ENCODE results near the gene RUVBL2.
"Not testable (repeated sequence)": the region's sequence is repeated elsewhere in the genome, so short reads cannot be mapped to it uniquely, and the experiment has no call there.

The RUVBL2 gene

DNA sequence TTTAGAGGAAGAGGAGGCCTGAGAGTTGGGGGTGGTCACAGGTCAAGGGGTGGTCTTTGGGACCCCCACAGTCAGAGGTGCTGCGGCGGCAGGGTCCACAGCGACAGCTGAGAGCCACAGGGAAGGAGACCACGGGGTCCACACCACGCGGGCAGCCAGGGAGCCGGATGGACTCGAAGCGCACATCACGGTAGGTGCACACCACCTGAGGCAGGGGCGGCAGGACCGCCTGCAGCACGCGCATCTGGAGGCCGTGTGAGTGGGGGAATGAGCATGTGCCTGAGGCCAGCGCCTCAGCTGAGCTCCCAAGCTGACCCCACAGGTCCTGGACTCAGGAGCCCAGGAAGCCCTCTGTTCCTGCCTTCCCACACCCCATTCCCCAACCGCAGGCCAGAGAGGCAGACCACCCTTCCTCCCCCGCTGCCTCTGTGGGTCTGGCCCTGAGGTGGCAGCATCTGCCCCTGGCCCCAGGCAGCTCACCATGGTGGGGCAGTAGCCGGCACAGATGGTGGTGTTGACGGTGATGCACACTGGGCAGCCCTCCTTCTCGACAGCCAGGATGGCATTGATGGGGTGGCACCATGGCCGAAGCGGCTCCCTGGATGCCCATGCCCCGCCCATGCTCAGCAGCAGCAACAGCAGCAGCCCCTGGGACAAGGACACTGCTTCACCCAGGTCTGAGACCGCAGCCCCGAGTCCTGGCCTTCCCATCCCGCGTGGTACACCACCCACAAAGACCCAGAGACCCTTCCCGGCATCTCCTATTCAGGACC lies 22.6 kb downstream of the RUVBL2 start:
- DNase-seq, result no peak
- Histone ChIP-seq H3K4me1 (ENCODE audit: control insufficient read depth, low read depth, low read length) (no peaks in the 10 kb centered on the region), H3K4me3 (ENCODE audit: low read length) (no peak overlapping the region), H3K56ac (ENCODE audit: low read length) (no peak overlapping the region), H3K27me3 (ENCODE audit: insufficient read depth, low read length, poor library complexity) (no peaks in the 10 kb centered on the region), H2AK5ac (ENCODE audit: low read length) (no peak overlapping the region), H3K36me3 (ENCODE audit: control insufficient read depth, insufficient read depth, low read length) (peaks cover 2% of the 10 kb centered on the region), H2BK15ac (replicated peaks; ENCODE audit: low read depth) (no peak overlapping the region), H3K79me2 (ENCODE audit: control insufficient read depth, insufficient read depth, low read length) (no peaks in the 10 kb centered on the region), H4K5ac (ENCODE audit: low read length) (no peak overlapping the region), H3K4ac (ENCODE audit: low read depth, low read length) (no peak overlapping the region), H3K18ac (ENCODE audit: low read length) (no peak overlapping the region), H3K4me2 (ENCODE audit: low read length) (no peak overlapping the region), H2BK5ac (ENCODE audit: low read length) (no peak overlapping the region), H2BK120ac (ENCODE audit: low read depth, low read length) (no peak overlapping the region), H3K9ac (ENCODE audit: low read length) (no peak overlapping the region), H3K27ac (ENCODE audit: low read depth, low read length) (no peak overlapping the region), H3K23ac (ENCODE audit: low read length) (no peak overlapping the region), H4K8ac (ENCODE audit: low read depth, low read length) (no peak overlapping the region), H3K79me1 (ENCODE audit: low read length) (no peaks in the 10 kb centered on the region)
- no CpG with 5 or more reads among the region's 29 CpGs for WGBS (ENCODE audit: extremely low coverage, insufficient coverage, low lambda C conversion rate)

DNA sequence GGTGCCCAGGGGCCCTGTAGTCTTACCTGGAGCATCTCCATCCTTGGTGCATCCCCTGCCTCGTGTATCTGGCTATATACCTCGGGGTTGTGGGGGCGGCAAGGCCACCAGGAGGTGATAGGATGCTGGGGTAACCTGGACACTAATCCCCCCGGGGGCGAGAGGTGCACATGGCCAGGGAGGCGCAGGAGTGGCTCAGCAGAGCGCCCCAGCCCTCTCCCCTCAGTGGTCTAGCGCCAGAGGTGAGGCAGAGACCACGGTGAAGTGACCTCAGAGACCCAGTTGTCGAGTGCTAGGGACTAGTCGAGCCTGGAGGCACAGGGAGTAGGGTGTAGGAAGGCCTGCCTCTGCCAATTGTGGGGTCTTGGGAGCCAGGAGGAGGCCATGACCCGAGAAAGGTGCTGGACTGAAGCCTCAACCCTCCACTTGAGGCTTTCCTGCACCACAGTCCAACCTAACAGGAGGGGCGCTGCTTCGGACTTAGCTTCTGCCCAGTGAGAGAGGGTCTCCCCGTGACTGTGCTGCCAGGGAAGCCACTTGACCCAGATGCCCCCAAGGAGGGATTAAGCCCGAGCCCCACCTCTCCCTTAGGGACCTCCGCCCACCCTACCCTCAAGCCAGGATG lies 23.5 kb downstream of the RUVBL2 start, which contains the start of gene LHB:
LHB (minus strand) TSS at position 51 of the 625 bp plus-strand sequence; CDS start at position 41, 10 bp downstream.
- no peak within 1 kb of the TSS for H4K5ac ChIP-seq (ENCODE audit: low read length)
- H2BK5ac ChIP-seq (ENCODE audit: low read length), result no peak within 1 kb of the TSS
- no peak within 1 kb of the TSS for H3K23ac ChIP-seq (ENCODE audit: low read length)
- no peaks in the 10 kb centered on the region for H3K79me2 ChIP-seq (ENCODE audit: control insufficient read depth, insufficient read depth, low read length)
- no CpG with 5 or more reads among the region's 17 CpGs for WGBS (ENCODE audit: extremely low coverage, insufficient coverage, low lambda C conversion rate)
- H3K79me1 ChIP-seq (ENCODE audit: low read length), result no peaks in the 10 kb centered on the region
- no peak within 1 kb of the TSS for H2BK15ac ChIP-seq (replicated peaks; ENCODE audit: low read depth)
- no peaks in the 10 kb centered on the region for H3K4me1 ChIP-seq (ENCODE audit: control insufficient read depth, low read depth, low read length)
- H3K27me3 ChIP-seq (ENCODE audit: insufficient read depth, low read length, poor library complexity), result no peaks in the 10 kb centered on the region
- peak within 1 kb of the TSS; percentile 58 for H3K56ac ChIP-seq (ENCODE audit: low read length)
- H3K27ac ChIP-seq (ENCODE audit: low read depth, low read length), result no peak within 1 kb of the TSS
- H3K36me3 ChIP-seq (ENCODE audit: control insufficient read depth, insufficient read depth, low read length), result no peaks in the 10 kb centered on the region
- no peak within 1 kb of the TSS for H2BK120ac ChIP-seq (ENCODE audit: low read depth, low read length)
- peak within 1 kb of the TSS; percentile 44 for H3K4me2 ChIP-seq (ENCODE audit: low read length)
- H4K8ac ChIP-seq (ENCODE audit: low read depth, low read length), result no peak within 1 kb of the TSS
- no peak for DNase-seq
- no peak within 1 kb of the TSS for H3K18ac ChIP-seq (ENCODE audit: low read length)
- H3K4me3 ChIP-seq (ENCODE audit: low read length), result no peak within 1 kb of the TSS
- H2AK5ac ChIP-seq (ENCODE audit: low read length), result no peak within 1 kb of the TSS
- no peak within 1 kb of the TSS for H3K4ac ChIP-seq (ENCODE audit: low read depth, low read length)
- H3K9ac ChIP-seq (ENCODE audit: low read length), result peak within 1 kb of the TSS; percentile 57

DNA sequence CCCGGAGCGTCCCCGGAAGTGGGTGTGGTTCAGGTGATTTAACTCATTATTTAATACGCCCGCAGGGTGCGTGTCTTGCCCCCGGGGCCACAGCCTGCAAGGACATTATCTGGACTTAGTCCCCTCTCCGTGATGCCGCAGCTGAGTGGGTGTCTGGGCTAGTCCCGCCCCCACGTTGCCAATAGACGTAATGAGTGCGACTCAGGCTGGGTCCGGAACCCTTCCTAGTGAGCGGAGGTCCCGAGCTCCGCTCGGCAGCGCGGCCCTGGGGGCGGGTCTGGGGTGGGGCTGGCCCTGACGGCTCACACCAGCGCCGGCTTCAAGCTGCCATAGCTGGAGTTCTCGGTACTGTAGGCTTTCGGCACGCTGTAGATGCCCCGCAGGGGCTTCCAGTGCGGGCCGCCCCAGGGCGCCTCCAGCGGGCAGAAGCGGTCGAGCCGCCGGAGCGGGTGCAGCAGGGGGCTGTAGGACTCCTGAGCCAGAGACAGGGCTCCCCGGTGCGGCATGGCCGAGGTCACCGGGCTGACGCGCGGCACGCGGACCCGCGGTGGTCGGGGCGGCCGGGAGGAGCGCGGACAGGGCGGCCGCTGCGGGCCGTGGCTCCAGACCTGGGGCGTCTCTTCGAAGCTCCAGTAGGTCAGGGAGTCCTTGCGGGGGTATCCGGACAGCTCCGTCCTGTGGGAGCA lies 24.1 kb downstream of the RUVBL2 start:
- Histone ChIP-seq H3K27me3 (ENCODE audit: insufficient read depth, low read length, poor library complexity) (no peaks in the 10 kb centered on the region), H3K27ac (ENCODE audit: low read depth, low read length) (no peak overlapping the region), H3K79me2 (ENCODE audit: control insufficient read depth, insufficient read depth, low read length) (no peaks in the 10 kb centered on the region), H3K56ac (ENCODE audit: low read length) (peak overlapping the region; percentile 58), H3K4ac (ENCODE audit: low read depth, low read length) (no peak overlapping the region), H2AK5ac (ENCODE audit: low read length) (no peak overlapping the region), H4K5ac (ENCODE audit: low read length) (no peak overlapping the region), H3K4me1 (ENCODE audit: control insufficient read depth, low read depth, low read length) (no peaks in the 10 kb centered on the region), H3K4me2 (ENCODE audit: low read length) (peak overlapping the region; percentile 44), H4K8ac (ENCODE audit: low read depth, low read length) (no peak overlapping the region), H3K79me1 (ENCODE audit: low read length) (no peaks in the 10 kb centered on the region), H3K23ac (ENCODE audit: low read length) (no peak overlapping the region), H2BK5ac (ENCODE audit: low read length) (no peak overlapping the region), H3K4me3 (ENCODE audit: low read length) (no peak overlapping the region), H3K36me3 (ENCODE audit: control insufficient read depth, insufficient read depth, low read length) (no peaks in the 10 kb centered on the region), H3K9ac (ENCODE audit: low read length) (peak overlapping the region; percentile 57), H2BK15ac (replicated peaks; ENCODE audit: low read depth) (no peak overlapping the region), H2BK120ac (ENCODE audit: low read depth, low read length) (no peak overlapping the region), H3K18ac (ENCODE audit: low read length) (no peak overlapping the region)
- peak; percentile 73 for DNase-seq
- no CpG with 5 or more reads among the region's 62 CpGs for WGBS (ENCODE audit: extremely low coverage, insufficient coverage, low lambda C conversion rate)

DNA sequence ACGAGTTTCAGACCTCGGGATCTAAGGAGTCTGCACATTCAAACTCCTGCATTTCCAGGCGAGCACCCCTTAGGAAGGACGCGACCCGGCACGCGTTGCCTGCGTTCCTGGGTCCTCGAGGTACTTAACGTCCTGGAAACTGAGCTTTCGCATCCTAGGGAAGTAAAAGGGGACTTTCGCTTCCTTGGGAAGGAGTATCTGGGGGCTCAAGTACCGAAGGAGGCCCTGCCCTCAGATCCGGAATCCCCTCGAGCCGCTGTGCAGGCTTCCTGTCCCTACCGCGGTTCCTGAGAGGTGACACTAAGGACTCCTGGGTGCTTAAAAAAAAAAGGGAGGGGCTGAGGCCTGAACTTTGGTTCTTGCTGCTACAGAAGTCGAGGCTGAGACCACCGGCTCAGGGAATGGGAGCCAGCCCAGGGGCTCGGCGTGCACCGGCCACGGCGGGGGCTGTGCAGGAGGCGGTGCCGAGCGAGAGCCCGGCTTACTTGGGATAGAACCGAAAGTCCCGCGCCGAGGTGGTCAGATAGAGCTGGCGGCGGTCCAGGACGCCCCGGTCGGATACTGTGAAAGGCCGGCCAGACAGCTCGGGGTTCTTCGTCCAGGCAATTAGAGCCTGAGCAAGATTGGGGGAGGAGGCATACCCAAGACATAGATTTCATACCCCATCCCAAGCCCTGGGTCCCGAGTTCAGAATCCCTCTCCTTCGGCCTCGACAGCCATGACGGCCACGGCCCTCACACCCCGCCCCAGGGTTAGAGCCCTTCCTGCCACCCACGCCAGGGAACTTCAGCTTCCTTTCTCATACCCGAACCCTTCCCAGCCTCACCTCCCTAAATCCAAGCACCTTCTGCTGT lies 24.9 kb downstream of the RUVBL2 start:
- H3K23ac ChIP-seq (ENCODE audit: low read length); H4K5ac ChIP-seq (ENCODE audit: low read length); H3K36me3 ChIP-seq (ENCODE audit: control insufficient read depth, insufficient read depth, low read length); H3K4ac ChIP-seq (ENCODE audit: low read depth, low read length); H3K79me1 ChIP-seq (ENCODE audit: low read length); H4K8ac ChIP-seq (ENCODE audit: low read depth, low read length); H2AK5ac ChIP-seq (ENCODE audit: low read length); DNase-seq; H3K4me1 ChIP-seq (ENCODE audit: control insufficient read depth, low read depth, low read length); H3K27me3 ChIP-seq (ENCODE audit: insufficient read depth, low read length, poor library complexity); H3K18ac ChIP-seq (ENCODE audit: low read length); H2BK15ac ChIP-seq (replicated peaks; ENCODE audit: low read depth); H2BK5ac ChIP-seq (ENCODE audit: low read length); H3K27ac ChIP-seq (ENCODE audit: low read depth, low read length); H2BK120ac ChIP-seq (ENCODE audit: low read depth, low read length); H3K4me3 ChIP-seq (ENCODE audit: low read length); H3K4me2 ChIP-seq (ENCODE audit: low read length); H3K79me2 ChIP-seq (ENCODE audit: control insufficient read depth, insufficient read depth, low read length): not testable (repeated sequence)
- peak overlapping the region; percentile 60 for H3K56ac ChIP-seq (ENCODE audit: low read length)
- no CpG with 5 or more reads among the region's 50 CpGs for WGBS (ENCODE audit: extremely low coverage, insufficient coverage, low lambda C conversion rate)
- peak overlapping the region; percentile 57 for H3K9ac ChIP-seq (ENCODE audit: low read length)

DNA sequence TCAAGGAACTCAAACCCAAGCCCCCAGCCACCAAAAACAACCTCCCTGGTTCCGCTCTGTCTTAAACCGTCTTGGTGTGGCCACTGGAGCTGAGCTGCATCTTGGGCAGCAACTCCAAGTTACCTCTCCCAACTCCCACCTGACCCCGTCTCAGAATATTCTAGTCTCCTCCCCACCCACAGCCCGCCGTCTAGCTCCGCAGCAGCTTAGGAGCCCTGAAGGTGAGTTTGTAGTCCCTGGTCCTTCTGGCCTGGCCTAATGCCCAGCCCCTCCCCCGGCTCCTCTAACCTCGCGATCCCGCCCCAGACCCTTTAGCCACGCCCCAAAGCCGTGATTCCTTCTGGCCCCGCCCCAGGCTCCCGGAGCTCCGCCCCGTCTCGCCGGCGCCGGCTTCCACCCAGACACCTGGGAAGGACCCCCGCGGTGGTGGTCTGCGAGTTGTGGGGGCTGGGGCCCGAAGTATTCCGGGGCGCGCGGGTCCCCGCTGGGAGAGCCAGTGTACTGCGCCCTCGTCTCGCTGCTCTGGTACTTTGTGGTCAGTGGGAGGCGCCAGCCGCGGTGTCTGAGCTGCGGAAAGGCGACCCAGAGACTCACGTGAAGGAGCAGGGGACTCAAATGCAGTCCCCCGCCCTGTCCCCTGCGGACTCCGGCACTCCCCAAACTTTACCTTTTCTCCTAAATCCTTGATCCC lies 25.7 kb downstream of the RUVBL2 start:
- Histone ChIP-seq H3K4me2 (ENCODE audit: low read length) (no peak overlapping the region), H2BK120ac (ENCODE audit: low read depth, low read length) (no peak overlapping the region), H3K4me3 (ENCODE audit: low read length) (no peak overlapping the region), H3K23ac (ENCODE audit: low read length) (no peak overlapping the region), H4K8ac (ENCODE audit: low read depth, low read length) (no peak overlapping the region), H4K5ac (ENCODE audit: low read length) (no peak overlapping the region), H3K9ac (ENCODE audit: low read length) (no peak overlapping the region), H3K79me2 (ENCODE audit: control insufficient read depth, insufficient read depth, low read length) (no peaks in the 10 kb centered on the region), H3K18ac (ENCODE audit: low read length) (no peak overlapping the region), H3K36me3 (ENCODE audit: control insufficient read depth, insufficient read depth, low read length) (no peaks in the 10 kb centered on the region), H2BK15ac (replicated peaks; ENCODE audit: low read depth) (no peak overlapping the region), H3K4me1 (ENCODE audit: control insufficient read depth, low read depth, low read length) (no peaks in the 10 kb centered on the region), H3K4ac (ENCODE audit: low read depth, low read length) (no peak overlapping the region), H3K79me1 (ENCODE audit: low read length) (no peaks in the 10 kb centered on the region), H3K27me3 (ENCODE audit: insufficient read depth, low read length, poor library complexity) (no peaks in the 10 kb centered on the region), H2AK5ac (ENCODE audit: low read length) (no peak overlapping the region), H3K56ac (ENCODE audit: low read length) (peak overlapping the region; percentile 42), H2BK5ac (ENCODE audit: low read length) (no peak overlapping the region), H3K27ac (ENCODE audit: low read depth, low read length) (no peak overlapping the region)
- peak; percentile 57 for DNase-seq
- no CpG with 5 or more reads among the region's 41 CpGs for WGBS (ENCODE audit: extremely low coverage, insufficient coverage, low lambda C conversion rate)

Data from mesendoderm (in vitro differentiated cells).